Left colon (tissue), 2 donors: ENCODE data around the gene GAGE12G. TPM values are rescaled to one million over a fixed set of nuclear protein-coding genes. Genes with fewer than 3 reads are reported as not detected.
"Not testable (repeated sequence)": the region's sequence is repeated elsewhere in the genome, so short reads cannot be mapped to it uniquely, and the experiment has no call there.

ENCODE experiments used
- ATAC-seq: fragments of 200-7000 bp; cut with Tn5 transposase; one replicate; pipeline ENCODE4 v1.9.1; 2020; ENCODE audit warnings: mild to moderate bottlenecking, moderate library complexity
- DNase-seq, 2 donors: peaks; one replicate each; pipeline ENCODE4 v3.0.0-alpha.2; 2020
- intact Hi-C, 2 donors: fragments of 100-400 bp; cut with DNase I in 1 of 2; cut with micrococcal nuclease in 1 of 2; formaldehyde crosslinking; loops; one replicate each; pipeline versions ENCODE4 v1.11.2 to v1.14.0; 2022; cut with DNase I, micrococcal nuclease
- long read RNA-seq: library from polyadenylated mRNA; unstranded; transcript quantifications from one replicate; pipeline ENCODE4 v2.0.0, GENCODE V29; 2021
- total RNA-seq, 2 donors: library from RNA; stranded (reverse); fragmentation: NEBNext Ultra II Directional; extraction: Animal tissue kit (Norgen Biotek cat#: 25700); gene quantifications; one replicate each; pipeline ENCODE4 v1.2.1, GENCODE V29; 2021
- donor health status: DM: no; HTN: no; CAD: no.
- donor health status: DM: yes; HTN: yes; CAD: no.

GAGE12G gene, protein sequence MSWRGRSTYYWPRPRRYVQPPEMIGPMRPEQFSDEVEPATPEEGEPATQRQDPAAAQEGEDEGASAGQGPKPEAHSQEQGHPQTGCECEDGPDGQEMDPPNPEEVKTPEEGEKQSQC
- not detected for total RNA-seq
- long read RNA-seq = 0 reads

DNA sequence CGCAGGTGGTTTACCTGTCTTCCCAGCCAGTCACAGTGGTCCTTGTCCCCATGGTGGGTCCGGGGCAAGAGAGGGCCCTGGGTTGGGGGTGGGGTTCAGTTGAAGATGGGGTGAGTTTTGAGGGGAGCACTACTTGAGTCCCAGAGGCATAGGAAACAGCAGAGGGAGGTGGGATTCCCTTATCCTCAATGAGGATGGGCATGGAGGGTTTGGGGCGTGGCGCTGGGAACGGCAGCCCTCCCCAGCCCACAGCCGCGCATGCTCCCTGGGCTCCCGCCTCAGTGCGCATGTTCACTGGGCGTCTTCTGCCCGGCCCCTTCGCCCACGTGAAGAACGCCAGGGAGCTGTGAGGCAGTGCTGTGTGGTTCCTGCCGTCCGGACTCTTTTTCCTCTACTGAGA is at the start of gene GAGE12G:
GAGE12G (plus strand) TSS at position 301 of the 400 bp plus-strand sequence. CDS start 1,155 bp downstream, outside the sequence.
- ATAC-seq, intact Hi-C loops, DNase-seq: not testable (repeated sequence)

DNA sequence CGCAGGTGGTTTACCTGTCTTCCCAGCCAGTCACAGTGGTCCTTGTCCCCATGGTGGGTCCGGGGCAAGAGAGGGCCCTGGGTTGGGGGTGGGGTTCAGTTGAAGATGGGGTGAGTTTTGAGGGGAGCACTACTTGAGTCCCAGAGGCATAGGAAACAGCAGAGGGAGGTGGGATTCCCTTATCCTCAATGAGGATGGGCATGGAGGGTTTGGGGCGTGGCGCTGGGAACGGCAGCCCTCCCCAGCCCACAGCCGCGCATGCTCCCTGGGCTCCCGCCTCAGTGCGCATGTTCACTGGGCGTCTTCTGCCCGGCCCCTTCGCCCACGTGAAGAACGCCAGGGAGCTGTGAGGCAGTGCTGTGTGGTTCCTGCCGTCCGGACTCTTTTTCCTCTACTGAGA is 38.3 kb upstream of the GAGE12G start, which contains the start of gene GAGE12C:
GAGE12C (plus strand) TSS at position 301 of the 400 bp plus-strand sequence. CDS start 1,155 bp downstream, outside the sequence.
- intact Hi-C loops, DNase-seq, ATAC-seq: not testable (repeated sequence)

DNA sequence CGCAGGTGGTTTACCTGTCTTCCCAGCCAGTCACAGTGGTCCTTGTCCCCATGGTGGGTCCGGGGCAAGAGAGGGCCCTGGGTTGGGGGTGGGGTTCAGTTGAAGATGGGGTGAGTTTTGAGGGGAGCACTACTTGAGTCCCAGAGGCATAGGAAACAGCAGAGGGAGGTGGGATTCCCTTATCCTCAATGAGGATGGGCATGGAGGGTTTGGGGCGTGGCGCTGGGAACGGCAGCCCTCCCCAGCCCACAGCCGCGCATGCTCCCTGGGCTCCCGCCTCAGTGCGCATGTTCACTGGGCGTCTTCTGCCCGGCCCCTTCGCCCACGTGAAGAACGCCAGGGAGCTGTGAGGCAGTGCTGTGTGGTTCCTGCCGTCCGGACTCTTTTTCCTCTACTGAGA is 28.8 kb upstream of the GAGE12G start, which contains the start of gene GAGE12D:
GAGE12D (plus strand) TSS at position 301 of the 400 bp plus-strand sequence. CDS start 1,155 bp downstream, outside the sequence.
- DNase-seq, ATAC-seq, intact Hi-C loops: not testable (repeated sequence)

DNA sequence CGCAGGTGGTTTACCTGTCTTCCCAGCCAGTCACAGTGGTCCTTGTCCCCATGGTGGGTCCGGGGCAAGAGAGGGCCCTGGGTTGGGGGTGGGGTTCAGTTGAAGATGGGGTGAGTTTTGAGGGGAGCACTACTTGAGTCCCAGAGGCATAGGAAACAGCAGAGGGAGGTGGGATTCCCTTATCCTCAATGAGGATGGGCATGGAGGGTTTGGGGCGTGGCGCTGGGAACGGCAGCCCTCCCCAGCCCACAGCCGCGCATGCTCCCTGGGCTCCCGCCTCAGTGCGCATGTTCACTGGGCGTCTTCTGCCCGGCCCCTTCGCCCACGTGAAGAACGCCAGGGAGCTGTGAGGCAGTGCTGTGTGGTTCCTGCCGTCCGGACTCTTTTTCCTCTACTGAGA is 19.2 kb upstream of the GAGE12G start, which contains the start of gene GAGE12E:
GAGE12E (plus strand) TSS at position 301 of the 400 bp plus-strand sequence. CDS start 1,155 bp downstream, outside the sequence.
- DNase-seq, ATAC-seq, intact Hi-C loops: not testable (repeated sequence)

DNA sequence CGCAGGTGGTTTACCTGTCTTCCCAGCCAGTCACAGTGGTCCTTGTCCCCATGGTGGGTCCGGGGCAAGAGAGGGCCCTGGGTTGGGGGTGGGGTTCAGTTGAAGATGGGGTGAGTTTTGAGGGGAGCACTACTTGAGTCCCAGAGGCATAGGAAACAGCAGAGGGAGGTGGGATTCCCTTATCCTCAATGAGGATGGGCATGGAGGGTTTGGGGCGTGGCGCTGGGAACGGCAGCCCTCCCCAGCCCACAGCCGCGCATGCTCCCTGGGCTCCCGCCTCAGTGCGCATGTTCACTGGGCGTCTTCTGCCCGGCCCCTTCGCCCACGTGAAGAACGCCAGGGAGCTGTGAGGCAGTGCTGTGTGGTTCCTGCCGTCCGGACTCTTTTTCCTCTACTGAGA is 9.7 kb upstream of the GAGE12G start, which contains the start of gene GAGE12F:
GAGE12F (plus strand) TSS at position 301 of the 400 bp plus-strand sequence. CDS start 1,155 bp downstream, outside the sequence.
- ATAC-seq, intact Hi-C loops, DNase-seq: not testable (repeated sequence)

DNA sequence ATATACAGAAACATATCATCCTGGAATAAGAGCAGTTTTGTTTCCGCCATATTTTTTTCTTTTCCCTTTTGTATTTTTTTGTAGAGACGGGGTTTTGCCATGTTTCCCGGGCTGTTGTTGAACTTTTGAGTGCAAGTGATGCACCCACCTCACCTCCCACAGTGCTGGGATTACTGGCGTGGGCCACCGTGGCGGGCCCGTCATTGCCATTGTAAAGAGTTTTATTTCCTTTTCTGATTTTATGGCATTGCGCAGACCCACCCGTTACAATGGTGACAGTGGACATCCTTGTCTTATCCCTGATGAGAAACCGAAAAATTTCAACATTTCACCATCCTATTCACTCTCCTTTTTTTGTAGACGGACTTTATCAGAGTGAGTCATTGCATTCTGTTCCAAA is 1.5 kb upstream of the GAGE12G start:
- ATAC-seq, intact Hi-C loops, DNase-seq: not testable (repeated sequence)

DNA sequence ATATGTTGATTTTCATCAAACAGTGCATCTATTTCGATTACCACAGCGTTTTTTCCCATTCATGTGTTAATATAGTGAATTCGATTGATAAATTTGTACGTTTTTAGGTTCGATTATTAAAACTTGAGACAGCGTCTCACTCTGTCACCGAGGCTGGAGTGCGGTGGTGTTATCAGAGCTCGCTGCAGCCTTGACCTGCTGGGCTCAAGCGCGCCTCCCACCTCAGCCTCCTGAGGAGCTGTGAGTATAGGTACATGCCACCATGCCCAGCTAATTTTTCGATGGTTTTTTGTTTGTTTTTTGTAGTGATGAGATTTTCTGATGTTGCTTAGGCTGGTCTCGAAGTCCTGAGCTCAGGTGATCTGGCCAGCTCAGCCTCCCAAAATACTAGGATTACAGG is 1.0 kb upstream of the GAGE12G start:
- DNase-seq, intact Hi-C loops, ATAC-seq: not testable (repeated sequence)

DNA sequence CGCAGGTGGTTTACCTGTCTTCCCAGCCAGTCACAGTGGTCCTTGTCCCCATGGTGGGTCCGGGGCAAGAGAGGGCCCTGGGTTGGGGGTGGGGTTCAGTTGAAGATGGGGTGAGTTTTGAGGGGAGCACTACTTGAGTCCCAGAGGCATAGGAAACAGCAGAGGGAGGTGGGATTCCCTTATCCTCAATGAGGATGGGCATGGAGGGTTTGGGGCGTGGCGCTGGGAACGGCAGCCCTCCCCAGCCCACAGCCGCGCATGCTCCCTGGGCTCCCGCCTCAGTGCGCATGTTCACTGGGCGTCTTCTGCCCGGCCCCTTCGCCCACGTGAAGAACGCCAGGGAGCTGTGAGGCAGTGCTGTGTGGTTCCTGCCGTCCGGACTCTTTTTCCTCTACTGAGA is 9.4 kb downstream of the GAGE12G start, which contains the start of gene GAGE12H:
GAGE12H (plus strand) TSS at position 301 of the 400 bp plus-strand sequence. CDS start 1,155 bp downstream, outside the sequence.
- DNase-seq, ATAC-seq, intact Hi-C loops: not testable (repeated sequence)

DNA sequence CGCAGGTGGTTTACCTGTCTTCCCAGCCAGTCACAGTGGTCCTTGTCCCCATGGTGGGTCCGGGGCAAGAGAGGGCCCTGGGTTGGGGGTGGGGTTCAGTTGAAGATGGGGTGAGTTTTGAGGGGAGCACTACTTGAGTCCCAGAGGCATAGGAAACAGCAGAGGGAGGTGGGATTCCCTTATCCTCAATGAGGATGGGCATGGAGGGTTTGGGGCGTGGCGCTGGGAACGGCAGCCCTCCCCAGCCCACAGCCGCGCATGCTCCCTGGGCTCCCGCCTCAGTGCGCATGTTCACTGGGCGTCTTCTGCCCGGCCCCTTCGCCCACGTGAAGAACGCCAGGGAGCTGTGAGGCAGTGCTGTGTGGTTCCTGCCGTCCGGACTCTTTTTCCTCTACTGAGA is 19.0 kb downstream of the GAGE12G start, which contains the start of gene GAGE2A:
GAGE2A (plus strand) TSS at position 301 of the 400 bp plus-strand sequence. CDS start 1,155 bp downstream, outside the sequence.
- ATAC-seq, intact Hi-C loops, DNase-seq: not testable (repeated sequence)

DNA sequence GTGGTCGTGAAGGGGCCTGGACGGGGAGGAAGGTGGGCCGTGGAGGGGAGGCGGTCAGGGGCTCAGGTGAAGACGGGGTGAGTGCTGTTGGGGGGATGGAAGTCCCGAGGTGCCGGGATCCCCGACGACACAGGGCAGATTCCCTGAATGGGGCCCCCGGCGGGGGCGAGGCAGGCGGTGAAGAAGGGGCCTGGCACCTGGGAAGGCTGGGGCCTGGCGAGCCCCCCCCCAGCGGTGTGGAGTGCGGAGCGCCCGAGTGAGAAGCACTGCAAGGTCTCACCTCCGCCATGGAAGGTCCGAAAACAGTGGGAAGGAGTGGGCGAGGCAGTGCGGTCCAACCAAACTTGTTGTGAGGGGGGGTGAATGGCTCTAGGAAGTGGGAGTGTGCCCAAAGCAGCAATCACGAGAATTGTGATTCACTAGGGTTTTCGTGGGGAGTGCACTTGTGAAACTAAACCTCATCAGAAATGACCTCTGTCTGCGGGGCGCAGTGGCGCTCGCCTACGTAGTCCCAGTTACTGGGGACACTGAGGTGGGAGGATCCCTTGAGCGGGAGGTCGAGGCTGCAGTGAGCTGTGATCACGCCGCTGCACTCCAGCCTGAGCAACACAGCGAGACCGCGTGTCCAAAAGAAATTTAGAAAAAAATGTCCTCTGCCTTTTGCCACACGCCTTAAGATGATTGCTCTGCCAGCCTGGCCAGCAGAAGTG is 19.7 kb downstream of the GAGE12G start:
- ATAC-seq, intact Hi-C loops: not testable (repeated sequence)
- peak; percentile 6 to 27 for DNase-seq

DNA sequence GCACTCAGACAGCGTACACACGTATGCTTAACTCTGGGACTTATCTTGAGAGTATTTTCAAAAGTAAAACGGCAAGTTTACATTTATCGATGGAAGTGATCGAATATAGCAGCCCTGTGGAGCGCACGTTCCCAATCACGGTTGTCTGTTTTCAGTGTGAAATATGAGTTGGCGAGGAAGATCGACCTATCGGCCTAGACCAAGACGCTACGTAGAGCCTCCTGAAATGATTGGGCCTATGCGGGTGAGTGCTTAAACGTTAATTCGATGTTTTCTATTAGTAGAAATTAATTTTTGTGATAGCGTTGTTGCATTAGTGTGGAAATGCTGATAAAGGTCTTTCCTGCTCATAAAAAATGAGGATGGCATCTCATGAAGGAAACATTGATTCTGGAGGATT is 20.3 kb downstream of the GAGE12G start:
- DNase-seq, ATAC-seq, intact Hi-C loops: not testable (repeated sequence)

DNA sequence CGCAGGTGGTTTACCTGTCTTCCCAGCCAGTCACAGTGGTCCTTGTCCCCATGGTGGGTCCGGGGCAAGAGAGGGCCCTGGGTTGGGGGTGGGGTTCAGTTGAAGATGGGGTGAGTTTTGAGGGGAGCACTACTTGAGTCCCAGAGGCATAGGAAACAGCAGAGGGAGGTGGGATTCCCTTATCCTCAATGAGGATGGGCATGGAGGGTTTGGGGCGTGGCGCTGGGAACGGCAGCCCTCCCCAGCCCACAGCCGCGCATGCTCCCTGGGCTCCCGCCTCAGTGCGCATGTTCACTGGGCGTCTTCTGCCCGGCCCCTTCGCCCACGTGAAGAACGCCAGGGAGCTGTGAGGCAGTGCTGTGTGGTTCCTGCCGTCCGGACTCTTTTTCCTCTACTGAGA is 28.5 kb downstream of the GAGE12G start, which contains the start of gene GAGE1:
GAGE1 (plus strand) TSS at position 301 of the 400 bp plus-strand sequence. CDS start 1,155 bp downstream, outside the sequence.
- DNase-seq, ATAC-seq, intact Hi-C loops: not testable (repeated sequence)

DNA sequence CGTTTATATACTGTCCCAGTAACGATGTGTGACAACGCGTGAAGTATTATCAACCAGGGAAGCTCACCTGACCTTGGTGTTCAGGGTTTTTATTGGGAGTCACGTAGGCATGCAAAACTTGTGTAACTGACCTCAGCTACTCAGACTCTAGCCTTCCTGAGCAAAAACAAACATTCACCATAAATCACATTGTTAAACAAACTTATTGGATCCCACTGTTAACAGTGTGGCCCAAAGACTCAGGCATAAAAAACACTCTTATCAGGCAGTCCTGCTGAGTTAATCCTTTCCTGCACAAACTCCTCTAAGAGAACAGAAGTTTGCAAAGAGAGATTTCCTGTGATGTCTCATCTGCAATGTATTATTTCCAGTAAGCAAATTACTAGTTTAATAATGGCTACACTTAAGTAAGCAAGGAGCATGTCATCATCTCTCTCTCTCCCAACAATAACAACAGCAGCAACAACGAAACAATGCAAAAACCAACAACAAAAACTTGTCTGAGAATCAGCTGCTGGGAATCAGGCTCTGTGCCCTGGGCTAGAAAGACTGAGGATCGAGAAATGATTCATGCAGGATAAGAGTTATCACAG is 40.6 kb downstream of the GAGE12G start:
- no peak for ATAC-seq
- intact Hi-C loops = no loop called here
- DNase-seq = no peak

DNA sequence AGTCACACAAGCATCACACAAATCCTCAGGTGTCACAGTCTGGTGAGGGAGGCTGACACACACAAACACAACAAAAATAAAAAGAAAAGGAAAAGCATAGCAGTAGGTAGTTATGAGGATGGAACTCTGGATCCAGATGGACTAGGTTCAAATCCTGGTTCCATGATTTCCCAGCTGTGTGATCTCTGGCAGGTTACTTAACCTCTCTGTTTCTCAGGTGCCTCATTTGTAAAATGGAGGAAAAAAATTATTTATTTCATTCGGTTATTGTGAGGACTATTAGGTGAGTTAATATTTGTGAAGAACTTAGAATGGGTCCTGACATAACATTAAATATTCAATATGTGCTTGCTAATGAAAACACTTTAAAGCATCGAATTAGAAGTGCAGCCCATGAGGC is 48.4 kb downstream of the GAGE12G start:
- intact Hi-C loops = no loop called here
- DNase-seq (no peak), ATAC-seq (no peak)

Other genes with a start within 250 kb of the GAGE12G start
- not detected for gene GAGE12J, start 248.4 kb upstream of the GAGE12G start, total RNA-seq
- gene GAGE13, start 238.8 kb upstream of the GAGE12G start, total RNA-seq = not detected
- gene GAGE12C, start 38.2 kb upstream of the GAGE12G start, total RNA-seq = not detected
- not detected for gene GAGE12D, start 28.7 kb upstream of the GAGE12G start, total RNA-seq
- gene GAGE12E, start 19.1 kb upstream of the GAGE12G start, total RNA-seq = not detected
- gene GAGE12F, start 9.6 kb upstream of the GAGE12G start, total RNA-seq = not detected
- not detected for gene GAGE12H, start 9.5 kb downstream of the GAGE12G start, total RNA-seq
- not detected for gene GAGE2A, start 19.1 kb downstream of the GAGE12G start, total RNA-seq
- not detected for gene GAGE1, start 28.6 kb downstream of the GAGE12G start, total RNA-seq
- not detected for gene PAGE1, start 125.6 kb downstream of the GAGE12G start, total RNA-seq